ENCODE measurements around the gene SLC35A5.

DNA sequence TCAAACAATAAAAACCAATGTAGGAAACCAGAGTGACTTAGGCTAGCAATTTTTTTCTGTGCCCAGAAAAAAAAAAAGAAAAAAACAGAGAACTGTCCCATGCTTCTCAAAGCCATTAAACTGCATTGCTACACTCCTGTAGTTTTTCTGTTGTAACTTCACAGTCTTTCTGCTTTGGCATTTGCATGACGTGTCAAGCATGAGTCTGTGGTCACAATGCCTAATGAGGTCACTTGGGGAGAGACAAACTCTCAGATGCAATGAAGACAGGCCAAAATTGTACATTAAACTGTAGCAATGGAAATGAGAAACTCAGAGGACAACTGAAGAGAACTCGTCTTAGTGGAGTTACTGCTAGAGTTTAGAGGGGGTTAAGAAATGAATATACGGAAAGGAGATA, 48.3 kb downstream of the SLC35A5 start:
- TF ChIP-seq CTCF (IDR thresholded peaks at IDR 0.05) = no peak
- no peak for TF ChIP-seq POLR2AphosphoS5 (IDR thresholded peaks at IDR 0.05)
- no peak for TF ChIP-seq POLR2A (IDR thresholded peaks at IDR 0.05)
